WERI-Rb-1 (cell line): Measurements from ENCODE around the gene FMO5.

Experiments
- DNase-seq: peaks from one replicate; pipeline ENCODE4 v3.0.0-alpha.2; 2020
- H3K27ac ChIP-seq: fragments of 250-450 bp; sonication (Bioruptor Pico); 2 replicates; pipeline ENCODE4 v1.5.1; 2020; ENCODE audit warnings: mild to moderate bottlenecking, moderate library complexity
- H3K27me3 ChIP-seq: fragments of 250-450 bp; sonication (Bioruptor Pico); 2 replicates; pipeline ENCODE4 v1.5.1; 2021; ENCODE audit warnings: mild to moderate bottlenecking, low read depth, moderate library complexity; ENCODE audit not compliant: insufficient read depth, severe bottlenecking
- H3K36me3 ChIP-seq: fragments of 250-450 bp; sonication (Bioruptor Pico); 2 replicates; pipeline ENCODE4 v1.5.1; 2020; ENCODE audit warnings: mild to moderate bottlenecking, moderate library complexity
- H3K4me3 ChIP-seq: 2 replicates; pipeline ENCODE4 v1.5.1; 2011; ENCODE audit warnings: low read depth, mild to moderate bottlenecking, control low read depth, low read length
- H3K9me3 ChIP-seq: fragments of 250-450 bp; sonication (Bioruptor Pico); 2 replicates; pipeline ENCODE4 v1.5.1; 2021; ENCODE audit warnings: mild to moderate bottlenecking, moderate library complexity; ENCODE audit not compliant: severe bottlenecking
- TF ChIP-seq, protein P1 (sequence below): IDR thresholded peaks from 2 replicates; pipeline ENCODE4 v1.5.1; 2011; ENCODE audit warnings: low read depth, mild to moderate bottlenecking, control low read depth, inconsistent platforms, low read length

Gene FMO5

DNA sequence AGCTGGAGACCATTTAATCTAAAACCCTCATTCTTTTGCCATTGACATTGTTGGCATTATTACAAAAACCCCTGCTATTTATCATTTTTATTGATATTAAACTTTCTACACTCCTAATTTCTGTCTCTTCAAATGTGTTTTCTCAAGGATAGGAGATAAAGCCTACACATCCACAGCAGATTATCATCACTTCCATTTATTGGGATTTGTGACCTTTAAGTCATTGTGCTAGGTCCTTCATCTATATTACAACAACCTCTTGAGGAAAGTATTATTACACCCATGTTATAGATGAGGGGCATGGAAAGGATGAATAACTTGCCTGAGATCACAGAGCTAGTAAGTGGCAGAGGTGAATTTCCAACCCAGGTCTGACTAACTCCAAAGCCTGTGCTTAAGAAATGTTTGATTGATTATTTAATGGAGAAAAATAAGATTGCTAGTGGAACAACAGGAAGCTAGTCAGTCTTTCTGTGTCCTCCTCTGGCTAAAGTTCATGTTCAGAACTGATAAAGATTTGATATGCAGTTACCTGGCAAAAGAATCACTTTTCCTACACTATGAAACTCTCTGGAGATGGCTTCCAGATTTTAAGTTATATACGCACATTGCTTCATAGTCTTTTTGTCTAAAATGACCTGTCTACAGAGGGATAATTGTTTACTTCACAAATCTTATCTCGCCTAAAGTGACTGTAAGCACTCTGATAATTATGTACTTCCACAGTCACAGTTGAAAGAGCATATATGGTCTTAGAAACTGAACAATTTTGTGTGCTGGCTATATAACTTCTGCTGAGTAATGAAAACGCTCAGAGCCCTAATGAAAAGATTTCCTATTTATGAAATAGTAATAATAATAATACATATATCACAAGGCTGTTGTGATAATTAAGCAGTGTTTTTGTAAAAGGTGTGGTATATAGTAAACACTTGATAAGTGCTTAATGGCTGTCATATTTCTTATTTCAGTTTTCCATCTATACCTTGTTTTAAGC, 15.0 kb downstream of the FMO5 start:
- Histone ChIP-seq H3K36me3 (no peaks in the 10 kb centered on the region), H3K9me3 (peaks cover 4% of the 10 kb centered on the region), H3K27ac (no peak overlapping the region), H3K4me3 (no peak overlapping the region), H3K27me3 (no peaks in the 10 kb centered on the region)
- DNase-seq = no peak
- TF ChIP-seq, protein P1, sequence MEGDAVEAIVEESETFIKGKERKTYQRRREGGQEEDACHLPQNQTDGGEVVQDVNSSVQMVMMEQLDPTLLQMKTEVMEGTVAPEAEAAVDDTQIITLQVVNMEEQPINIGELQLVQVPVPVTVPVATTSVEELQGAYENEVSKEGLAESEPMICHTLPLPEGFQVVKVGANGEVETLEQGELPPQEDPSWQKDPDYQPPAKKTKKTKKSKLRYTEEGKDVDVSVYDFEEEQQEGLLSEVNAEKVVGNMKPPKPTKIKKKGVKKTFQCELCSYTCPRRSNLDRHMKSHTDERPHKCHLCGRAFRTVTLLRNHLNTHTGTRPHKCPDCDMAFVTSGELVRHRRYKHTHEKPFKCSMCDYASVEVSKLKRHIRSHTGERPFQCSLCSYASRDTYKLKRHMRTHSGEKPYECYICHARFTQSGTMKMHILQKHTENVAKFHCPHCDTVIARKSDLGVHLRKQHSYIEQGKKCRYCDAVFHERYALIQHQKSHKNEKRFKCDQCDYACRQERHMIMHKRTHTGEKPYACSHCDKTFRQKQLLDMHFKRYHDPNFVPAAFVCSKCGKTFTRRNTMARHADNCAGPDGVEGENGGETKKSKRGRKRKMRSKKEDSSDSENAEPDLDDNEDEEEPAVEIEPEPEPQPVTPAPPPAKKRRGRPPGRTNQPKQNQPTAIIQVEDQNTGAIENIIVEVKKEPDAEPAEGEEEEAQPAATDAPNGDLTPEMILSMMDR = no peak

DNA sequence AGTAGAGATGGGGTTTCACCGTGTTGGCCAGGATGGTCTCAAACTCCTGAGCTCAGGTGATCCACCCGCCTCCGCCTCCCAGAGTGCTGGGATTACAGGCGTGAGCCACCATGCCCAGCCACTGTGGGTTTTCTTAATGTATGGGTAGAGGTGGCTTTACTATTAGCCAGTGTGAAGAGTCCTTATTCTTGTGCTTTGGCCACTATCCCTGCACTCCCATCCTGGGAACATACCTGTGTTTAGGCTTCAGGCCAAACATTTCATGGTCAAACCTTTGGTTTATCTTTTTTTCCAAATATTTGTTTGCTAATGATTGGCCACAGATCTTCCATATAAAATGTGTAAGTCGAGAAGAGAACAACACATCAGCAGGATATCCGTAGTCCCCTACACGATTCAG, 16.5 kb downstream of the FMO5 start:
- Histone ChIP-seq H3K27me3 (no peaks in the 10 kb centered on the region), H3K27ac (no peak overlapping the region), H3K4me3 (no peak overlapping the region), H3K9me3 (peaks cover 4% of the 10 kb centered on the region), H3K36me3 (no peaks in the 10 kb centered on the region)
- TF ChIP-seq, protein P1 = no peak
- no peak for DNase-seq

DNA sequence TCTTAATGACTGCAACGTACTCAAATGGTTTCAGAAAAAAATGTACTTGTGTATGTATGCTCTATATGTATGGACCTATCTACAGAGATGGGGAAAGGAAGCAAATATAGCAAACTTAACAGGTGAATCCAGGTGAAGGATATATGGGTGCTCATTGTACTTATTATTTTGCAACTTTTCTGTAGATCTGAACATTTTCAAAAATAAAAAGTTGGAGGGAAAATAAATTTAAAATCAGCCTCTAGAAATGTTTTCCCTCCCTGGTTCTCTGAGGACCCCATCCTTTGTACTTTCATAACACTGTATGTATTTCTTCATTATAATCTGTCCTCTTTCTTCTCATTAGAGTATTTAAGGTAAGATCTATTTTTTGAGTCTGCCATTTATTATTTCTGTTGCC, 17.9 kb downstream of the FMO5 start:
- no peak overlapping the region for H3K4me3 ChIP-seq
- no peaks in the 10 kb centered on the region for H3K36me3 ChIP-seq
- TF ChIP-seq, protein P1 = no peak
- H3K27ac ChIP-seq = no peak overlapping the region
- no peak for DNase-seq
- peaks cover 4% of the 10 kb centered on the region for H3K9me3 ChIP-seq
- no peaks in the 10 kb centered on the region for H3K27me3 ChIP-seq

DNA sequence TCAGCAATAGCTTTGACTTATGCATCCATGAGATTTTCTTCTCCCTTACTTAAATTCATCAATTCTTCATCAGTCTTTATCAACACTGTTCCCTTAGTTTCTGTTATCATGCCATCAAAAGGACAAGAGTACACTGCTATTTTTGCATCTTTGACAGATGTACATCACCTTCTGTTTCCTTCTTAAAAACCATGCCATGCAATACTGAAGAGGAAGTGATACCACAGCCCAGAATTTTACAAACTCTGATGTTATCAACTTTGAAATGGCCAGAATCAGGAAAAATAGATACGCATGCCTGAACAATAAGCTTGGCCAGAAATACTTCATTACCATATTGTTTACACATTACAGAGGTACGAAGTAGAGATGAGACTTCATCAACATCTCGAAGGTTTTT, 21.1 kb downstream of the FMO5 start:
- DNase-seq = no peak
- H3K9me3 ChIP-seq = peaks cover 4% of the 10 kb centered on the region
- TF ChIP-seq, protein P1 = no peak
- no peaks in the 10 kb centered on the region for H3K36me3 ChIP-seq
- H3K27ac ChIP-seq = no peak overlapping the region
- no peak overlapping the region for H3K4me3 ChIP-seq
- H3K27me3 ChIP-seq = peaks cover 4% of the 10 kb centered on the region

DNA sequence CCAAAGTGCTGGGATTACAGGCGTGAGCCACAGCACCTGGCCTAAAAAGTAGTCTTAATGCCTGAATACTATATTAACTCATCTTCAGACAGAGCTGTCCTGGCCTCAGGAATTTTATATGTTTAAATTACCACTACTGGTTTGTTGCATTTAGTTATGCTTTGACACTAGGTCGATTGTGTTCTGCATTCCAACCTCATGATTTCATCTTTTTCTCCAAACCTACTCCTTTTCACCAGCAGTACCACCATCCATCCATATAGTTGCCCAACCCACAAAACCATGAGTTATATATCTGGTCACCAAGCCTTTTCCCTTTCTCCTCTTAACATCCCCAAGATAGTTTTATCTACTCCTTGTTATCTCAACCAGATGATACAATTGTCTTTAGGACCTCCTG, 22.6 kb downstream of the FMO5 start:
- peaks cover 4% of the 10 kb centered on the region for H3K27me3 ChIP-seq
- no peak for DNase-seq
- TF ChIP-seq, protein P1 = no peak
- H3K27ac ChIP-seq = no peak overlapping the region
- H3K4me3 ChIP-seq = no peak overlapping the region
- no peaks in the 10 kb centered on the region for H3K36me3 ChIP-seq
- peaks cover 4% of the 10 kb centered on the region for H3K9me3 ChIP-seq

DNA sequence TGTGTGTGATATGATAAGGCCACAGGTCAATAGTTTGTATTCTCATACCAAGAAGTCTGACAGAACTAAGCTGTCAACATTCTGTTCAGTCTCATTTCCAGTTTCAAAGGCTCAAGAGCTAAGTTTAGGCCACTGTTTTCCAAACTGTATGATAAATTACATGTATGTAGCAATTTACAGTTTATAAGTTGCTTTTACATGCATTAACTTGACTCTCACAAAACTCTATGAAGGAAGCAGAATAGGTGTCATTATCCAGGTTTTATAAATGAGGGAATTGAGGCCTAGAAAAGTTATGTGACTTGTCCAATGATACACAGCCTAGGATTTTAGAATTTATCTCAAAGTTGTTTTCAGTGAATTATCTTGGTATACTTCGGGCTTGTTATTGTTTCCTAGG, 23.4 kb downstream of the FMO5 start:
- no peak overlapping the region for H3K27ac ChIP-seq
- peaks cover 4% of the 10 kb centered on the region for H3K27me3 ChIP-seq
- H3K4me3 ChIP-seq = no peak overlapping the region
- TF ChIP-seq, protein P1 = no peak
- H3K9me3 ChIP-seq = peaks cover 4% of the 10 kb centered on the region
- DNase-seq = no peak
- no peaks in the 10 kb centered on the region for H3K36me3 ChIP-seq
